Gastrocnemius medialis (tissue), 4 donors: ENCODE data around the gene NYAP1.

Experiments used
- POLR2A ChIP-seq, 2 donors: fragments of 450-650 bp; IDR thresholded peaks; one replicate each; pipeline ENCODE4 v1.6.1; 2017; ENCODE audit warnings: antibody characterized with exemption in 2 of 2, mild to moderate bottlenecking in 2 of 2, moderate library complexity in 2 of 2
- TF ChIP-seq, protein P1 (sequence below), 5 experiments: fragments of 450-650 bp in 3 of 5; fragments of 200-600 bp in 2 of 5; sonication (generic) in 2 of 5; IDR thresholded peaks in 4 of 5; conservative IDR thresholded peaks in 1 of 5; 1 replicate in 4 of 5; 2 replicates in 1 of 5; pipeline ENCODE4 v1.5.1; 2016 to 2019; ENCODE audit warnings: antibody characterized with exemption in 5 of 5, mild to moderate bottlenecking in 3 of 5, moderate library complexity in 3 of 5

- TF ChIP-seq, protein P1, sequence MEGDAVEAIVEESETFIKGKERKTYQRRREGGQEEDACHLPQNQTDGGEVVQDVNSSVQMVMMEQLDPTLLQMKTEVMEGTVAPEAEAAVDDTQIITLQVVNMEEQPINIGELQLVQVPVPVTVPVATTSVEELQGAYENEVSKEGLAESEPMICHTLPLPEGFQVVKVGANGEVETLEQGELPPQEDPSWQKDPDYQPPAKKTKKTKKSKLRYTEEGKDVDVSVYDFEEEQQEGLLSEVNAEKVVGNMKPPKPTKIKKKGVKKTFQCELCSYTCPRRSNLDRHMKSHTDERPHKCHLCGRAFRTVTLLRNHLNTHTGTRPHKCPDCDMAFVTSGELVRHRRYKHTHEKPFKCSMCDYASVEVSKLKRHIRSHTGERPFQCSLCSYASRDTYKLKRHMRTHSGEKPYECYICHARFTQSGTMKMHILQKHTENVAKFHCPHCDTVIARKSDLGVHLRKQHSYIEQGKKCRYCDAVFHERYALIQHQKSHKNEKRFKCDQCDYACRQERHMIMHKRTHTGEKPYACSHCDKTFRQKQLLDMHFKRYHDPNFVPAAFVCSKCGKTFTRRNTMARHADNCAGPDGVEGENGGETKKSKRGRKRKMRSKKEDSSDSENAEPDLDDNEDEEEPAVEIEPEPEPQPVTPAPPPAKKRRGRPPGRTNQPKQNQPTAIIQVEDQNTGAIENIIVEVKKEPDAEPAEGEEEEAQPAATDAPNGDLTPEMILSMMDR (IDR thresholded peaks at IDR 0.05 in 4 of 5, conservative IDR thresholded peaks at IDR 0.05 in 1 of 5), result no peak
- no peak for TF ChIP-seq POLR2A (IDR thresholded peaks at IDR 0.05)
Measured at GRCh38 chr7:100435401-100436304, 48.1 kb upstream of the NYAP1 start.
